Right lobe of liver (tissue), 4 donors: Measurements from ENCODE around the gene PAFAH1B1.

Experiments used
- CTCF ChIP-seq, 4 donors: fragments of 200-600 bp in 3 of 4; fragments of 450-650 bp in 1 of 4; IDR thresholded peaks; one replicate each; pipeline versions ENCODE4 v1.5.1 to v1.8.0; 2016 to 2022; ENCODE audit warnings: antibody characterized with exemption in 4 of 4, mild to moderate bottlenecking in 2 of 4
- POLR2A ChIP-seq: fragments of 450-650 bp; IDR thresholded peaks from one replicate; pipeline ENCODE4 v1.6.1; 2017; ENCODE audit warnings: antibody characterized with exemption, mild to moderate bottlenecking
- donor health status: DM: no; HTN: no; CAD: no.
- donor health status: DM: no; HTN: no; CAD: no.
- donor health status: DM: no; HTN: yes; CAD: no.

DNA sequence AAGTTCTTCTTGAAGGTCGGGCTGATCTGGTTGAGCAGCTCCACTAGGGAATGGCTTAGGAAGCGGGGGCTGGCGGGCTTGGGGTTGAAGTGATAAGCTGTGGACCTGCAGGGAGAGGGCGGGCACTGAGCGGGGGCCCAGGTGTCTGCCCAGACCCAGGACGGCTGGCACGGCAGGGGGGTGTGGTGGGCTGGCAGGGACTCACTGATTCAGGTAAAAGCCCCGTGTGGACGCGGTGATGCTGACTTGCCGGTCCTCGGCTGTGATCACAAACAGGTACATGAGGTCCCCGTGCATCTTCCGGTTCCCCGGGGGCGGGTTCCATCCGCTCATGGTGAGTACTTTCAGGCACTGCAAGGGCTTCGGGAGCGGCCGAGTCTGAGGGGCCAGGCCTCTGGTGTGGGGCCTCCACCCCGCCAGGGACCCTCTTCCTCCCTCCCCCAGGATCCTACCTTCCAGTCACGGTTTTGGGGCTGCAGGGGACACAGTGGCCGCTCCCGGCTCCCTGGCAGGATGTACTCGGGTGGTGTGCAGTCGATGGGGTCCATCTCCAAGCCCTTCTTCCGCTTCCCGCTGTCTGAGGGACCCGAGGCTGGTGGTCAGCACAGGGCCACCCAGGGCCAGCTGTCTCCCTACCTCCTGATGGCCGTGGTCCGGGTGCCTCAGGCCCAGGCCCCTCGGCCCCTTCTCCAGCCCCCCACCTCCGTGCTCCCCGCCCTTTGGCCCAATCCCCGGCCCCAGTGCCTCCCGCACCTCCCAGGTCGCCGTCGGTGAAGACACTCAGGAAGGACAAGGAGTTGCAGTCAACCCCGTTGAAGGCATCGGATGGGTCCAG lies 107.9 kb downstream of the PAFAH1B1 start:
- TF ChIP-seq CTCF (IDR thresholded peaks at IDR 0.05) (no peak), POLR2A (no peak)
